Subcutaneous abdominal adipose tissue (tissue), 5 donors: ENCODE results near the gene NAGA.

Experiments
- H3K27ac ChIP-seq: one replicate; pipeline ENCODE4 v1.7.0; 2013; ENCODE audit warnings: low read depth, mild to moderate bottlenecking, inconsistent platforms, low read length, moderate library complexity
- H3K27me3 ChIP-seq, 5 donors: one replicate each; pipeline ENCODE4 v1.7.0; 2013; ENCODE audit warnings: low read length in 5 of 5, inconsistent platforms in 1 of 5; ENCODE audit not compliant: control insufficient read depth in 5 of 5, insufficient read depth in 4 of 5
- H3K36me3 ChIP-seq, 5 donors: one replicate each; pipeline ENCODE4 v1.7.0; 2013; ENCODE audit warnings: low read length in 5 of 5; ENCODE audit not compliant: control insufficient read depth in 5 of 5, insufficient read depth in 5 of 5
- H3K4me1 ChIP-seq, 5 donors: one replicate each; pipeline ENCODE4 v1.7.0; 2013; ENCODE audit warnings: low read length in 5 of 5, mild to moderate bottlenecking in 3 of 5, moderate library complexity in 1 of 5; ENCODE audit not compliant: control insufficient read depth in 5 of 5, insufficient read depth in 5 of 5
- H3K4me3 ChIP-seq, 5 donors: one replicate each; pipeline ENCODE4 v1.7.0; 2013; ENCODE audit warnings: low read length in 5 of 5, low read depth in 1 of 5
- H3K9ac ChIP-seq, 5 donors: one replicate each; pipeline ENCODE4 v1.7.0; 2013; ENCODE audit warnings: low read length in 5 of 5, mild to moderate bottlenecking in 4 of 5, moderate library complexity in 3 of 5
- H3K9me3 ChIP-seq, 5 donors: one replicate each; pipeline ENCODE4 v1.7.0; 2013; ENCODE audit warnings: low read length in 5 of 5; ENCODE audit not compliant: control insufficient read depth in 5 of 5
- donor health status: healthy.
- donor health status: healthy.
- donor health status: healthy.
- donor health status: healthy.
- donor health status: healthy.

NAGA gene

GRCh38 chr22:42052765-42053164 lies 17.8 kb downstream of the NAGA start:
- H3K9ac ChIP-seq, result no peak overlapping the region
- no peak overlapping the region for H3K4me3 ChIP-seq
- H3K27ac ChIP-seq, result no peak overlapping the region

GRCh38 chr22:42050641-42051180 lies 19.9 kb downstream of the NAGA start:
- Histone ChIP-seq H3K4me3 (no peak overlapping the region), H3K27me3 (no peaks in the 10 kb centered on the region), H3K27ac (no peak overlapping the region), H3K36me3 (no peaks in the 10 kb centered on the region), H3K9me3 (no peaks in the 10 kb centered on the region), H3K9ac (no peak overlapping the region), H3K4me1 (no peaks in the 10 kb centered on the region)

More at GRCh38 chr22:42052765-42053164, 17.8 kb downstream of the NAGA start:
- no peaks in the 10 kb centered on the region for H3K27me3 ChIP-seq
- H3K36me3 ChIP-seq, result no peaks in the 10 kb centered on the region
- no peaks in the 10 kb centered on the region for H3K4me1 ChIP-seq
- peaks cover 0 to 9% (median 5%) of the 10 kb centered on the region in 5 donors for H3K9me3 ChIP-seq

GRCh38 chr22:42041784-42042183 lies 28.8 kb downstream of the NAGA start:
- Histone ChIP-seq H3K4me3 (no peak overlapping the region), H3K27me3 (no peaks in the 10 kb centered on the region), H3K27ac (no peak overlapping the region), H3K9ac (no peak overlapping the region), H3K9me3 (peaks cover 0 to 8% (median 4%) of the 10 kb centered on the region in 5 donors), H3K4me1 (no peaks in the 10 kb centered on the region), H3K36me3 (peaks cover 0 to 5% (median 3%) of the 10 kb centered on the region in 5 donors)

GRCh38 chr22:42039271-42039670 lies 31.3 kb downstream of the NAGA start:
- H3K9me3 ChIP-seq, result peaks cover 0 to 8% (median 4%) of the 10 kb centered on the region in 5 donors
- H3K9ac ChIP-seq, result no peak overlapping the region
- H3K4me3 ChIP-seq, result no peak overlapping the region
- H3K36me3 ChIP-seq, result peaks cover 0 to 5% (median 3%) of the 10 kb centered on the region in 5 donors
- no peaks in the 10 kb centered on the region for H3K4me1 ChIP-seq
- H3K27ac ChIP-seq, result no peak overlapping the region
- no peaks in the 10 kb centered on the region for H3K27me3 ChIP-seq

GRCh38 chr22:42035256-42035655 lies 35.4 kb downstream of the NAGA start:
- Histone ChIP-seq H3K36me3 (no peaks in the 10 kb centered on the region), H3K27me3 (no peaks in the 10 kb centered on the region), H3K4me3 (no peak overlapping the region), H3K9ac (no peak overlapping the region), H3K27ac (no peak overlapping the region), H3K9me3 (peaks cover 0 to 7% (median 6%) of the 10 kb centered on the region in 5 donors), H3K4me1 (peaks cover 0 to 11% (median 5%) of the 10 kb centered on the region in 5 donors)

- no peaks in the 10 kb centered on the region for H3K27me3 ChIP-seq
- no peak overlapping the region for H3K9ac ChIP-seq
- no peak overlapping the region for H3K27ac ChIP-seq
- H3K4me3 ChIP-seq, result peak overlapping the region in 1 of 5 donors; percentile 5
- H3K9me3 ChIP-seq, result peaks cover 0 to 7% (median 6%) of the 10 kb centered on the region in 5 donors
- H3K4me1 ChIP-seq, result peaks cover 0 to 11% (median 5%) of the 10 kb centered on the region in 5 donors
- H3K36me3 ChIP-seq, result no peaks in the 10 kb centered on the region
Measured at GRCh38 chr22:42033263-42034181, 37.1 kb downstream of the NAGA start.

- no peaks in the 10 kb centered on the region for H3K36me3 ChIP-seq
- H3K9me3 ChIP-seq, result no peaks in the 10 kb centered on the region
- H3K27me3 ChIP-seq, result no peaks in the 10 kb centered on the region
- no peaks in the 10 kb centered on the region for H3K4me1 ChIP-seq
- no peak overlapping the region for H3K27ac ChIP-seq
- H3K9ac ChIP-seq, result no peak overlapping the region
- H3K4me3 ChIP-seq, result no peak overlapping the region
Measured at GRCh38 chr22:42026705-42027104, 43.9 kb downstream of the NAGA start.

- no peaks in the 10 kb centered on the region for H3K4me1 ChIP-seq
- peaks cover 0 to 3% (median 0%) of the 10 kb centered on the region in 5 donors for H3K9me3 ChIP-seq
- H3K9ac ChIP-seq, result no peak overlapping the region
- no peak overlapping the region for H3K4me3 ChIP-seq
- H3K36me3 ChIP-seq, result no peaks in the 10 kb centered on the region
- no peaks in the 10 kb centered on the region for H3K27me3 ChIP-seq
- no peak overlapping the region for H3K27ac ChIP-seq
Measured at GRCh38 chr22:42025421-42025820, 45.2 kb downstream of the NAGA start.

- H3K27me3 ChIP-seq, result no peaks in the 10 kb centered on the region
- H3K4me1 ChIP-seq, result no peaks in the 10 kb centered on the region
- H3K4me3 ChIP-seq, result no peak overlapping the region
- H3K9me3 ChIP-seq, result peaks cover 0 to 3% (median 0%) of the 10 kb centered on the region in 5 donors
- no peak overlapping the region for H3K9ac ChIP-seq
- no peak overlapping the region for H3K27ac ChIP-seq
- H3K36me3 ChIP-seq, result no peaks in the 10 kb centered on the region
Measured at GRCh38 chr22:42022162-42022847, 48.3 kb downstream of the NAGA start.

GRCh38 chr22:42021571-42021970 lies 49.0 kb downstream of the NAGA start:
- peaks cover 0 to 3% (median 0%) of the 10 kb centered on the region in 5 donors for H3K9me3 ChIP-seq
- no peaks in the 10 kb centered on the region for H3K27me3 ChIP-seq
- H3K27ac ChIP-seq, result no peak overlapping the region
- H3K4me1 ChIP-seq, result no peaks in the 10 kb centered on the region
- H3K36me3 ChIP-seq, result no peaks in the 10 kb centered on the region
- H3K9ac ChIP-seq, result no peak overlapping the region
- no peak overlapping the region for H3K4me3 ChIP-seq
